Measurements from ENCODE around the gene PLIN5.
"Not testable (repeated sequence)": the region's sequence is repeated elsewhere in the genome, so short reads cannot be mapped to it uniquely, and the experiment has no call there.

PLIN5 gene

DNA sequence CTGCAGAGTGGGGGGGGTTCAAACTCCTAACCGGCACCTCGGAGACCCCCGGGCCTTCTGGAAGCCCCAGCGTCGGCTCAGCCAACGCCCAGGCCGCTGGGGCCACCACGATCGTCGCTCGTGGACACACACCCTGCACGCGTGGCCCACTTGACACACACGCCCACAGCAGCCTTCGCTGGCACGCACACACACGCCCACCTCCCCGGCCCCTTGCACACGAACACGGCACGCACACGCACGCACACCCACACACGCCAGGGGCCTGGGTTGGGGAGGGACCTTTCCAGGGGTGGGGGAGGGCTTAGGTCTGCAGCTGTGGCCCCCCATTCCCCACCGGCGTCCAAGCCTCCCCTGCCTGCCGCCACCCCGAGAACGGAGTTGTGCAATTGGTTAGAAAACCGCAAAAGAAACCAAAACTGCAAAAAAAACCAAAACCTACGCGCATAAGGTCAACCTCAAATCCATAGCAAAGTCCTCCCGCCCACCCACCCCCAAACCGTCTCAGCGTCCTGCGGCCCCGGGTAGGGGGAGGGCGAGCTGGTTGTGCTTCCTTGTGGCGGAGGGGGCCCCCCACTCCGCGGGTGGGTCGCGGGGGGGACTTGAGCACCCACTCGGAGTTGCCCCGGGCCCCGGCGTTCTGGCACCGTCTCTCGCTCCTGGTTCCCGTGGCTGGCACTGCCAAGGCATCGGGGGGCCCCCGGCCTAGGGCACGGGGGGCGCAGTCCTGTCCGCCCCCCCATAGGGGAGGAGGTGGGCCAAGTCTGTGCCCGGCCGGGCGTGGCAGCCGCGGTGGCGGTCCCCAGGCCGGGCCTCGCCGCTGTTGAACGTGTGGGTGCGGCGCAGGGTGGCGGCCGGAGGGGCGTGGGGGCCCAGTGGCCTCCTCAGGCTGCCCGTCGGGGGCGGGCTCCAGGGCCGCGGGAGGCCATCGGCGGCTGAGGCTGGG, 8.1 kb upstream of the PLIN5 start:
- DNase-seq (ENCODE audit: low read depth, low spot score), result no peak

DNA sequence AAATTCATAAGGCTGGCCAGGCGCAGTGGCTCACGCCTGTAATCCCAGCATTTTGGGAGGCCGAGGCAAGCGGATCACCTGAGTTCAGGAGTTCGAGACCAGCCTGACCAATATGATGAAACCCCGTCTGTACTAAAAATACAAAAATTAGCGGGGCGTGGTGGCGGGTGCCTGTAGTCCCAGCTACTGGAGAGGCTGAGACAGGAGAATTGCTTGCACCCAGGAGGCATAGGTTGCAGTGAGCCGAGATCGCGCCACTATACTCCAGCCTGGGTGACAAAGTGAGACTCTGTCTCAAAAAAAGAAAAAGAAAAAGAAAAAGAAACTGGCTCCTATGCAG, 6.8 kb upstream of the PLIN5 start:
- not testable (repeated sequence) for DNase-seq (ENCODE audit: low read depth, low spot score)

DNA sequence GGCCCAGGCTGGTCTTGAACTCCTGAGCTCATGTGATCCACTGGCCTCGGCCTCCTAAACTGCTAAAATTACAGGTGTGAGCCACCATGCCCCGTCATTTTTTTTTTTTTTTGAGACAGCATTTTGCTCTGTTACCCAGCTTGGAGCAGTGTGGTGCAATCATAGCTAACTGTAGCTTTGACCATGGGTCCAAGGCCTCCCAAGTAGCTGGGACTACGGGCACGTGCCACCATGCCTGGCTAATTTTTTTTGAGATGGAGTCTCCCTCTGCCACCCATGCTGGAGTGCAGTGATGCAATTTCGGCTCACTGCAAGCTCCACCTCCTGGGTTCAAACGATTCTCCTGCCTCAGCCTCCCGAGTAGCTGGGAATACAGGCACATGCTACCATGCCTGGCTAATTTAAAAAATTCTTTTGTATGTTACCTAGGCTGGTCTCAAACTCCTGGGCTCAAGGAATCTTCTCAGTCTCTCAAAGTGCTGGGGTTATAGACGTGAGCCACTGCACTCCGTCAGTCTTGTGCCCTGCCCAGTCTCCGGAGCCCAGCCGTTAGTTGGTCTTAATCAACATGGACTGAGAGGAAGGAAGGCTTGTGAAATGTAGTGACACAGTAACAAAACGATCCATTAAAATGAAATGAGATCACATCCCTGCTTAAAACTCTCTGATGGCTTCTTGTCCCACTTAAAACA, 6.2 kb upstream of the PLIN5 start:
- DNase-seq (ENCODE audit: low read depth, low spot score), result no peak

DNA sequence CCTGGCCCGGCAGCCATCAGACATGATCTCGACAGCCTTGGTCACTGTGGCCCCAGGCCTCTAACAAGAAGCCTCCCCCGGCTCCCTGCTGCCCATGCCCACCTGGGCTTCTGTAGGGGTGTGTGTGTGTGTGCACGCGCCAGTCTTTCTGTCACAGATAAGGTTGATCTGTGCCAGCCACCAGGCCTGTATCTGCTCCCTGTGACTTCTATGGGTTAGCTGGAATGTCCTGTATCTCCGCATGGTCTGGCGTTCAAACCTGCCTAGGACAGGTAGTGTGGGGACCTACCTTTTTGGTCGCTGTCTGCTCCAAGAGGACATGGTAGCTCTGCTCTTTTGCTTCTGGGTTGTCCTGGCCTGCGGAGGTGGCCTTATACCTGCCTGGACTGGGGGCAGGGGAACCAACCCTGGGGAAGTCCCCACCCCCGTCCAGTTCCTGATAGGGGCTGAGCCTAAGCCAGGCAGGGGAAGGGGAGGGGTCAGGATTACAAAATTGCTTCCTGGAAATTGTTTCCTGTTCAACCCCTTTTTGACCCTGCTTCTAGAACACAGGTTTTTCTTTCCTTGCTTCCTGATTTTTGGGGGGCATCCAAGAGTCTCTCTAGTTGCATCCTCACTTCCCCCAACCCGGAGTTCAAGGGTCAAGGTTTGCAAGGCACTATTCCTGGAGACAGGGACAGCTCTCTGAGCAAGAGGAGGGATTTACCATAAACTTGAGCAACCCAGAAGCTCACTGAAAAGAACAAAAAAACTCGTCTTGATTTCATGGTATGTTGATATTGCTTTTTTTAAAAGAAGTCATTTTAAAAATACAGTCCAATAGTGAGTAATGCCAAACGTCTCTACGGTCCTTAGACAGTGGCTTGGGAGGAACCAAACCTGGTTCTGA, 4.9 kb upstream of the PLIN5 start, which contains the start of gene LRG1:
TSS of gene LRG1 (minus strand) at position 344 of the 889 bp plus-strand sequence. CDS start at position 321, 23 bp downstream.
- no peak for DNase-seq (ENCODE audit: low read depth, low spot score)

DNA sequence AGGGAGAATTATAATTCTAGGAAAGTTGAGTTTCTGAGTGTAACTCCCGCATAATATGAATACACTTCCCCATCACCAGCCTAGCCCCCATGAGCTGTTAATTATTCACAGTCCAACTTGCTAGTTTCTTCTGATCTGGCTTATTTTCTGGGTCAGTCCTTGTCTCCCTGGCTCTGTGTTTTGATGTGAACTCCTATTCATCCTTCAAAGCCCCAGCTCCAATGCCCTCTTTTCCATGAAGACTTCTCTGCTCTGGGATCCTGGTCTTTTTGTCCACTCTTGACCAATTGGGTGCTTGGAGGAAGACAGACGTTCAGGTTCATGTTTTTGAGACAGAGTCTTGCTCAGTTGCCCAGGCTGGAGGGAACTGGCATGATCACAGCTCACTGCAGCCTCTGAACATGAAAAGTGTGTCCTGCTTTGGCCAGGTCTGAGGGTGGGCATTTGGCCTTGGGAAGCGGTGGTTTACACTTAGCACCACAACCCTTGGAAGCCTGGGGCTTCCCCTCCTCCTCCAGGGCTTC, 4.2 kb upstream of the PLIN5 start:
- no peak for DNase-seq (ENCODE audit: low read depth, low spot score)

DNA sequence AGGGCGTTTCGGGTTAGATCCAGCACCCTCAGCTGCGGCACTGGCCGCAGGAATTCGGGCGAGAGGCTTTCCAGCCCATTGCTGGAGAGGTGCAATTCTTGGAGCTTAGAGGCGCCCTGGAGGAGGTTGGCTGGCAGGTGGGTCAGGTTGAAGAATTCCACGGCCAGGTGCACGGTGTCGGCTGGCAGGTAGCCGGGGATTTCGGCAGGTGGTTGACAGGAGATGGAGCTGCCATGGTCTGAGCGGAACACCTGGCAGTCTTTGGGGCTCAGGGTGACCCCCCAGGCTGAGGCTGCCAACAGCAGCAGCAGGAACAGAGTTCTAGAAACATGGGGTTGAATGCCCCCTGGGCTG, 3.6 kb upstream of the PLIN5 start:
- DNase-seq (ENCODE audit: low read depth, low spot score), result no peak

DNA sequence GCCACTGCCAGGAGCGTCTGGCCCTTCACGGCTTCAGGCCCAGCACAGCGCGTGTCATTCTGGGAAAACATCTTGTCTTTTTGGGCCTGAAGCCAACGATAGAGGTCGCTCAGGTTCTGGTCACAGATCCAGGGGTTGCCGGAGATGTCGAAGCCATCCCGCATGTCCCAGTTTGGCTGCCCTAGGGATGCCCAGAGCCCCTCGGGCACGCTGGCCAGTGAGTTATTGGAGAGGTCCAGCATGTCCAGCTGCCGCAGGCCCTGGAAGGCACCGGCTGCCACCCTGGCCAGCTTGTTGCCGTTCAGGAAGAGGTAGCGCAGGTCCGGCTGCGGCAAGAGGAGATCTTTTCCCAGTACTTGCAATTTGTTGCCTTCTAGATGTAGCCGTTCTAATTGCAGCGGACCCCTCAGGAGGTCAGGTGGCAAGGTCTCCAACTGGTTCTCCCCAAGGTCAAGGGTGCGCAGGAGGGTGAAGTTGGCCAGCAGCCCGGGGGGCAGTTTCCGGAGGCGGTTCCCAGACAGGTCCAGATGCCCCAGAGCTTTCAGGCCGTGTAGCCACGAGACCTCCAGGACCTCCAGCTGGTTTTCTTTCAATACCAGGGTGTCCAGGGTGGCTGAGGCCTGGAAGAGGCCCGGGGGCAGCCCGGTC, 3.1 kb upstream of the PLIN5 start:
- no peak for DNase-seq (ENCODE audit: low read depth, low spot score)

DNA sequence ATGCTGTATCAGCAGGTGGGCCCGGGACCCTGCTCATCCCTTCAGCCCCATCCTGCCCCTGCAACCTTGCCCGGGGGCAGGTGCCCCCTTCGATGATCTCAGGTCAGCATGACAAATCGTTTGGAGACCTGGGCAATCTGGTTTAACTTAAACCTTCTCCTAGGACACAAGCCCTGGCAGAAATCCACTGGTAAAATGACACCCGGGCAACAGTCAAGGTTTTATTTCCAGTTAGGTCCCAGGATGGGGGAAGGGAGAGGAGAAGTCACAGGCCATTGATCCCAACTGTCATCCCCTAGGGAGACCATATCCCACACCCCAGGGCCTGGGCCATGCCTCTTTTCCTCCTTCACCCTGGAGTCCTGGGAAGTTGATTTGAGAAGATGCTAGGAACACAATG, 1.8 kb upstream of the PLIN5 start:
- no peak for DNase-seq (ENCODE audit: low read depth, low spot score)

DNA sequence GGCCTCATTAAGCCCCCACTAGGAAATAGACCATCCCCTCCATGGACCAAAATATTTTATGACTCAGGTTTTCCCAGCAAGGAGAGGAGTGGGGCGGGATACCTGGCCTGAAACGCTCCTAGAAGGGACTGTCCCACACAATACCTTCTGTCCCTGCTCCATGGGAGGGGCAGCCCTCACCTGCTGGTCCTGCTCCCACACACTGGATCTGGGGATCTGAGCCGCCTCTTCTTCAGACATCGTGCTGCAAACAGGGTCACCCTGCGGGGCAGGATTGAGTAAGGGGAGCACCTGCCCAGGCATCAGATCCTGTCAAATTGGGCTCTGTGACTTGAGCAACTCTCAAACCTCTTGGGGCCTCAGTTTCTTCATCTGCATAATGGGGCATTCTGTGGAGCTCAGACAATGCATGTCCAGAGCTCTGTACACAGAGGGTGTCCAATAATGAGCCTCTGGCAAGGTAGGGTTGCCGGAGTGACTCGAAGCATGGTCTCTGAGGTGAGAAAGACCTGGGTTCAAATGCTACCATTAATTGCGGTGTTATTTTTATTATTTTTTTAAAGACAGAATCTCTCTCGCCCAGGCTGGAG, 1.1 kb downstream of the PLIN5 start:
- DNase-seq (ENCODE audit: low read depth, low spot score), result no peak

DNA sequence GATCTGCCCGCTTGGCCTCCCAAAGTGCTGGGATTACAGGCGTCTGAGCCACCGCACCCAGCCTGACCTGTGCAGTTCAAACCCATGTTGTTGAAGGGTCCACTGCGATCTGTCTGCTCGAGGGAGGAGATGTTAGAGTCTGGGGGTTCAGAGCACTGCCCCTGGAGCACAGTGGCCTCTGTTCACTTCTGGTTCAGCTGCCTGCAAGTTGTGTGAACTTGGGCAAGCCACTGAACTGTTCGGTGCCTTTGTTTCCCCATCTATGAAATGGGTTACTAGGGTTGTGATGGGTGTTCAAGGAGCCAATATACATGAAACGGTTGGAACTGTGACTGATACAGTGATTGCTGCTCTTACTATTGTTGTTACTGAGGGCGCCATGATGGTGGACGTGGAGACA, 1.7 kb downstream of the PLIN5 start:
- no peak for DNase-seq (ENCODE audit: low read depth, low spot score)

DNA sequence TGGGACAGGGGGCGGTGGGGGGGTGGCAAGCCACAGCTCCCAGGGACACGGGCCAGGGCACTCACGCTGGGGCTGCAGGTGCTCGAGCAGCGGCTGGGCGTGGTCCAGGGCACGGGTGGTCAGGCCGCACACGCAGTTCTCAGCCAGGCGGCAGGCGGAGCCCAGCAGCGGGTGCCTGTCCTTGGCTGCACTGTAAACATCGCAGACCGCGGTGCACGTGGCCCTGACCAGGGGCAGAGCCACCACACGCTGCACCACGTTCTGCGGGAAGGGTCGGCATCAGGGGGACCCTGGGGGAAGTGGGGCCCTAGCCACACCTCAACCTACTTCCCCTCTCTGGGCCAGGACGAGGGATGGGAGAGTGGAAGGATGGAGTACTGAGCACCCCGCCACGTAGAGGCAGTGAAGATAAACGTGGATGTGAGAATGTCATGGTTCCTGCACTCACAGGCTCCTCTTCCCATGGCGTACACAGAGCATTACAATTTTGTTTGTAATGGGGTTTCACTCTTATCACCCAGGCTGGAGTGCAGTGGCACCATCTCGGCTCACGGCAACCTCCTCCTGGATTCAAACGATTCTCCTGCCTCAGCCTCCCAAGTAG, 3.4 kb downstream of the PLIN5 start:
- no peak for DNase-seq (ENCODE audit: low read depth, low spot score)

DNA sequence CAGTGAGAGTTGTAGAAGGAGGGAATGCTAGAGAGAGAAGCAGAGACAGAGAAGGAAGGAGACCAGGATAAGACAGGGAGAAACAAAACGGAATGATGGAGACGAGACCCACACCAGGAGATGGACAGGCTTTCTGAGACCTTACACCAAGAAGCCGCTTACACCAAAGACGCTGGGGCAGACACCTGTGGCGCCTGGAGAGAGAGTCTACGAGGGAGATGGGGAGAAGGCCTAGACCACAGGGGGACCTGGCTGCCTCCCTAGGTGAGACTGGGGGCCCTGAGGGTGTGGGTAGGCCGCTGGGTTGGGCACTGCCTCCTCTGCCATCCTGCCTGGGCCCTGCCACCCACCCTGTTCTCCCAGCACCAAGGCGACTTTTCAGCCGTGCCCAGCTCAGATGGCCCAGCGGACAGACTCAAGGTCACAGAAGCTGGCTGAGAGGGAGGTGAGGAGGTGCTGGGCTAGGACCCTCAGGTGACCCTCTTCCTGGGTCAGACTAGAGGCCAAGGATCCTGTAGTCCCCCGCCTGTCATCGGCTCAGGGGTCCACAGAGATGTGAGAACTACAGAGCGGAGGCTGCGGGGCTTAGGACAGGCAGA, 5.0 kb downstream of the PLIN5 start:
- DNase-seq (ENCODE audit: low read depth, low spot score), result no peak

DNA sequence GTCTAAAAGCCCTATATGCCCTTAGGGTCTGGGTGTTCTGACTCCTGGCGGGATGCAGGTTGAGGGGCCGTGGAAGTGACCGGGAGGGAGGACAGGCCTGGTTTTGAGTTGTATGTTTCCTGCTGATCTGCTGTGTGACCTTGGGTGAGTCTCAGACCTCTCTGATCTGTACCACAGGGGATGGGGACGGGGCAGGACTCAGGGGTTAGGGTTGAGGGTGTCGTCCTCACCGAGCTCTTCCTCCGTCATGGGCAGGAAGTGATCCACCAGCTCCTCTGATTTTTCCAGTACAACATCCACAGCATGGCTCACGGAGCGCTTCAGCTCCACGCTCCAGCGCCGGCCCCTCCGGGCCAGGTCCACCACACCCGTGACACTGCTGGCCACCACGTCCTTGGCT, 6.2 kb downstream of the PLIN5 start:
- no peak for DNase-seq (ENCODE audit: low read depth, low spot score)

DNA sequence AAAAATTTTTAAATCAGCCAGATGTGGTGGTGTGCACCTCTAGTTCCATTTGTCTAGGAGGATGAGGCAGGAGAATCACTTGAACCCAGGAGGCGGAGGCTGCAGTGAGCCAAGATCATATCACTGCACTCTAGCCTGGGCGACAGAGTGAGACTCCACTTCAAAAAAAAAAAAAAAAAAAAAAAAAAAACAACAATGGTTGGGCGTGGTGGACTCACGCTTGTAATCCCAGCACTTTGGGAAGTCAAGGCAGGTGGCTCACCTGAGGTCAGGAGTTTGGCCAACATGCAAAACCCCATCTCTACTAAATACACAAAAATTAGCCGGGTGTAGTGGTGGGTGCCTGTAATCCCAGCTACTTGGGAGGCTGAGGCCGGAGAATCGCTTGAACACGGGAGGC, 7.6 kb downstream of the PLIN5 start:
- DNase-seq (ENCODE audit: low read depth, low spot score), result not testable (repeated sequence)

DNA sequence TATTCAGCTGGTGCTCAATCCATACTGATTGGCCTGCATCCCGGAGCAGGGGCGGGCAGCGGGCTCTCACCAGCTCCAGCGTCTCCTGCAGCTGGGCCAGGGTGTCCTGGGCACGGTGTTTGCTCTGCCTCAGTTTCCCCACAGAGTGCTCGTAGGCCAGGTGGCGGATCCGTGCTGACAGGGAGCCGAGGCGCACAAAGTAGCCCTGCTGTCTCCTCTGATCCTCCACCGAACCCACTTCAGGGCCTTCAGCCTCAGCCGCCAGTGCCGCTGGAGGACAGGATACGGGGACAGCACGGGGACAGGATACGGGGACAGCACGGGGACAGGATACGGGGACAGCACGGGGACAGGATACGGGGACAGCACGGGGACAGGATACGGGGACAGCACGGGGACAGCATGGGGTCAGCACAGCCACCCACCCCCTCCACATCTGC, 9.4 kb downstream of the PLIN5 start:
- DNase-seq (ENCODE audit: low read depth, low spot score), result no peak

DNA sequence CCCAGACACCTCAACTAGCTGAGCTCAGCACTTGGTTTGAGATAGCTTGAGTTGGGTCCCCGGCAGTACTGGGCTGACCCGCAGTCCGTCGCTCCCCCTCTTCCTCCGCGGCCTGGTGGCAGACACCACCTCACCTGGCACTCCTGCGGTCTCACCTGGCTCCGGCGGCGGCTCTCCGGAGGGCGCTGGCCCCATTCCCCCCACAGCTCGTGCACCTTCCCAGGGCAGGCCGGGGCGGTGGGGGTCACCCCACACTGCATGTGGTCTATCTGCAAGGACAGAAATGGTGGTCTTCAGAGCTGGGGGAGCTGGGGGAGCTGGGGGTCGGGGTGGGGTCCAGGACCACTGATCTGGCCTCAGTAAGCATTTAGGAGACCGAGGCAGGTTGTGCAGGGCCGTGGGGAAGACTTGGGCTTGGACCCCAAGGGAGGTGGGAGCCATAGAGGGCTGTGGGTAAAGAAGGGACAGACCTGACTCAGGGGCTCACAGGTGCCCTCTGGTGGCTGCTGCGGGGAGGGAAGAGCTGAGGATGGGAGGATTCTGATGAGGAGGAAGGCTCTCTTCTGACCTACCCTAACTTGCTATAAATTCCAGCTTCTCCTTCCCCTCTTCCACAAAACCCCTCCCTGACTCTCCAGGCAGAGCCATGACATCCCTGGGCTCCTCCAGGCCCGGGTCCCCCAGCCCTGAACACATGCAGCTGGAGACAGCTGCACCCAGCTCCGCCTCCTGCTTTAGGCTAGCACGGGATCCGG, 10.0 kb downstream of the PLIN5 start:
- DNase-seq (ENCODE audit: low read depth, low spot score), result peak; percentile 34

DNA sequence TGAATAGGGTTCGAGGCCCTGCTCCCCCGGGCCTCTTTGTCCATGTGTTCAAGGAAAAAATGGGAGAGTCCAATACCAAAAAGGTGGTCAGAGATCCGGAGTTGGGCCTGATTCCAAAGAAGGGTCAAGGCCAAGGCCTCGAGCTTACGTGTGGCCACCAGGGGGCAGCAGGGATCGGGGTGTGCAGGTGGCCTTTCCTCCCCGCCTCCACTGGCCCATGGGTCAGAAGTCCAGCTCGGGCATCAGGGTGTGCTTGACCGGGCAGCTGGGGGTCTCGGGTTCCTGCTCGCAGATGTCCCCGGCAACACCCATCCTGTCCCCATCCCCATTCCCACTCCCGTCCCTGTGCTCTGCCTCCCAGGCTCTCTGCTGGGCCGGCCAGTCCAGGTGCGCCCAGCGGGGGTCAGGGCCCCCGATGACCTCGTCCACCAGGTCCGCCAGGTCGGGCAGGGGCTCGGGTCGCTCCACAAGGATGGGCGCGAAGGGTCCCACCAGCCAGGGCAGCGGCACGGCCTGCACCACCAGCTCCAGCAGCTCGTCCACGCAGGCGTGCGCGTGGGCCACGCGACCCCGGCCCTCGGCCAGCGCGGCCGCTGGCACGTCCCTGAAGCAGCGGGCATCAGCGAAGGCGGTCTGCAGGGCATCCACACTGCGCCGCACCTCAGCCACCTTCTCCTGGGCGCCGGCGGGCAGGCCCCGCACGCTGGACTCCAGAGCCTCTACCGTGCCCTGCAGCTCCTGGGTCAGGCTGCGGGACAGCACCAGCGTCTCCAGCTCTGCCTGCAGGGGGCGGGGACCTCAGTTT, 11.5 kb downstream of the PLIN5 start:
- DNase-seq (ENCODE audit: low read depth, low spot score), result no peak

DNA sequence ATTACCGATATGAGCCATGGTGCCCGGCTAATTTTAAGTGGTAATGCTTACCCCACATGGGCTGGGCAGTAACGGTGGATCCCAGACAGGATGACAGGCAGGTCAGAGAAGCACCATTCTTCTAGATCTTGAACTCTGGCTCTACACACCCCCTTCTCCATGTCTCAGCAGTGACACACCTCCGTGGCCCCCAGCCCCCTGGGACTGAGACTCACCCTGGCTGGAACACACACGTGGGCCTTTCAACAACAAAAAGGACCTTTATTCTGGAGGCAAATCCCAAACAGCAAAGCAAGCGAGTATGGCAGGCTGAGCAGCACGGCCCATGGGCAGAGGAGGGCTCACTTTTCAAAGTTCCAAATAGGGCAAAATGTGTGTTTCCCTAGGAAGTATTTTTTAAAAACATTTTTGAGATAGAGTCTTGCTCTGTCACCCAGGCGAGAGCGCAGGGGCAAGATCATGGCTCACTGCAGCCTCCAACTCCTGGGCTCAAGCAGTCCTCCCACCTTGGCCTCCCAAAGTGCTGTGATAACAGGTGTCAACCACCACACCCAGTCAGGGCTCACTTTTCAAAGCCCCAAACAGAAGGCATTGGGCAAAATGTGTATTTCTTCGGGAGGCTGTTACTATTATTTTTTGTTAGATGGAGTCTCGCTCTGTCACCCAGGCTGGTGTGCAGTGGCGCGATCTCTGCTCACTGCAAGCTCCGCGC, 12.6 kb downstream of the PLIN5 start:
- DNase-seq (ENCODE audit: low read depth, low spot score), result no peak

All from activated naive CD8-positive, alpha-beta T cell treated with anti-CD3 and anti-CD28 coated beads, Interleukin-2, amount 50 U/mL, for 16 hours (primary cell).